Measurements from ENCODE around the gene CD209. TPM values are rescaled to one million over a fixed set of nuclear protein-coding genes. Genes with fewer than 3 reads are reported as not detected.

Gene CD209
- polyA plus RNA-seq, 3 donors: 1.1 to 2.1 (median 1.8) TPM

DNA sequence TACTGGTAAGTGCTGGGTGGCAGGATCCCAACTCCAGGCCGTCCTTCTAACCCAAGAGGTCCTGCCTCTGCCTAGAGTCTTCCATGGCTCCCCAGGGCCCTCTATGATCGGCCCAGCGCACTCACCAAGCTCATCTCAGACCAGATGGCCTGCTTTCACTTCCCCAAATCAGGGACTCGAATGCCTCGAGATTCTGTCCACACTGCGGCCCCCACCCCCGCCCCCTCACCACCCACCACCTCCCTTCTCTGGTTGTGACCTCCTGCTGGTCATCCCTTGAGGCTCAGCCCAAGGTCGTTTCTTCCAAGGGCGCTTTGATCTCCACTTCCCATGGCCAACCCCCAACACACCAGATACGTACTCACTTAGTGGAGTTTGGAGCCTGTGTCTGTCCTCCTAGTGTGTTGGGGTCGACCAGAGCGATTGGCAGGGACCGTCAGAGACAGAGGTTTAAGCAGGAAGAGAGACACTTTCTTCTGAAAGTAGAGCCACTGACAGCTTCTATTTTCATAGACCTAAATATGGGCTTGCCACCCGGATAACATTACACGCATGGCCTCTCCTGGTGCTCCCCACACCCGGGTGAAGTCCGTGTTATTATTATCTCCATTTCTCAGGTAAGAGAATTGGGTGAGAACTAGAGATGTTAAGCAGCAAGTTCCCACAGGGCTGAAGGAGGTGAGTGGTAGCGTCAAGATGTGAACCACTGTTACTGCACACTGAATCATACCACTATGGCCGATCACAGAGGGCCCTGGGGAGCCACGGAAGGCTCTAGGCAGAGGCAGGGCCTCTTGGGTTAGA, 45.5 kb downstream of the CD209 start, which contains the start of gene FCER2:
Gene FCER2 (minus strand): TSS at position 478 of the 804 bp plus-strand sequence. CDS start 2,371 bp downstream, outside the sequence.
- peaks cover 78% of the 10 kb centered on the region for H3K4me1 Mint-ChIP-seq
- H4K20me1 ChIP-seq (ENCODE audit: insufficient read depth, low read length): no peaks in the 10 kb centered on the region
- 29% methylated on average over 6 of the region's 20 CpGs for WGBS (ENCODE audit: insufficient coverage)
- no peak within 1 kb of the TSS for H2AFZ ChIP-seq (ENCODE audit: insufficient read depth, low read depth, low read length, poor library complexity, severe bottlenecking)
- no peak within 1 kb of the TSS for H3K4me2 ChIP-seq (replicated peaks; ENCODE audit: extremely low read depth, low read length, poor library complexity, severe bottlenecking)
- H3K27ac ChIP-seq (ENCODE audit: low read depth in 1 of 2, low read length in 2 of 2): peak within 1 kb of the TSS; percentile 64 to 67
- no peak within 1 kb of the TSS for H3K4me3 Mint-ChIP-seq
- intact Hi-C loops (cut with micrococcal nuclease): loop anchor here in 1 of 2 donors (5.0 kb wide), 1 partner anchor 50 kb away; no protein-coding TSS in a partner anchor
- H3K79me2 ChIP-seq (ENCODE audit: insufficient read depth, low read length): no peaks in the 10 kb centered on the region
- H3K9me3 Mint-ChIP-seq: no peaks in the 10 kb centered on the region
- H3K4me3 ChIP-seq (replicated peaks in 1 of 3; ENCODE audit: low read depth in 2 of 3, low read length in 3 of 3): no peak within 1 kb of the TSS
- H3K27me3 Mint-ChIP-seq (ENCODE audit: low read depth in 3 of 3): peaks cover 3 to 9% (median 6%) of the 10 kb centered on the region in 3 donors
- peak within 1 kb of the TSS; percentile 80 to 99 (median 91) for H3K27ac Mint-ChIP-seq
- DNase-seq: peak; percentile 70 to 77 (median 77)
- no peaks in the 10 kb centered on the region for H3K27me3 ChIP-seq (ENCODE audit: control insufficient read depth in 2 of 2, insufficient read depth in 2 of 2, low read length in 2 of 2)
- H3K36me3 Mint-ChIP-seq: peaks cover 0 to 5% of the 10 kb centered on the region in 2 donors
- H3K9me3 ChIP-seq (replicated peaks in 1 of 2; ENCODE audit: control insufficient read depth in 1 of 2, insufficient read depth in 1 of 2, low read length in 2 of 2): no peaks in the 10 kb centered on the region
- H3K4me1 ChIP-seq (ENCODE audit: control insufficient read depth in 1 of 2, insufficient read depth in 2 of 2, low read length in 2 of 2): peaks cover 76 to 78% of the 10 kb centered on the region in 2 donors
- no peak within 1 kb of the TSS for H3K9ac ChIP-seq (ENCODE audit: insufficient read depth, low read length, poor library complexity, severe bottlenecking)
- TF ChIP-seq, protein P1, sequence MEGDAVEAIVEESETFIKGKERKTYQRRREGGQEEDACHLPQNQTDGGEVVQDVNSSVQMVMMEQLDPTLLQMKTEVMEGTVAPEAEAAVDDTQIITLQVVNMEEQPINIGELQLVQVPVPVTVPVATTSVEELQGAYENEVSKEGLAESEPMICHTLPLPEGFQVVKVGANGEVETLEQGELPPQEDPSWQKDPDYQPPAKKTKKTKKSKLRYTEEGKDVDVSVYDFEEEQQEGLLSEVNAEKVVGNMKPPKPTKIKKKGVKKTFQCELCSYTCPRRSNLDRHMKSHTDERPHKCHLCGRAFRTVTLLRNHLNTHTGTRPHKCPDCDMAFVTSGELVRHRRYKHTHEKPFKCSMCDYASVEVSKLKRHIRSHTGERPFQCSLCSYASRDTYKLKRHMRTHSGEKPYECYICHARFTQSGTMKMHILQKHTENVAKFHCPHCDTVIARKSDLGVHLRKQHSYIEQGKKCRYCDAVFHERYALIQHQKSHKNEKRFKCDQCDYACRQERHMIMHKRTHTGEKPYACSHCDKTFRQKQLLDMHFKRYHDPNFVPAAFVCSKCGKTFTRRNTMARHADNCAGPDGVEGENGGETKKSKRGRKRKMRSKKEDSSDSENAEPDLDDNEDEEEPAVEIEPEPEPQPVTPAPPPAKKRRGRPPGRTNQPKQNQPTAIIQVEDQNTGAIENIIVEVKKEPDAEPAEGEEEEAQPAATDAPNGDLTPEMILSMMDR (IDR thresholded peaks at IDR 0.05): no peak
- no peaks in the 10 kb centered on the region for H3K36me3 ChIP-seq (replicated peaks in 1 of 2; ENCODE audit: control insufficient read depth in 1 of 2, insufficient read depth in 2 of 2, low read length in 2 of 2)

DNA sequence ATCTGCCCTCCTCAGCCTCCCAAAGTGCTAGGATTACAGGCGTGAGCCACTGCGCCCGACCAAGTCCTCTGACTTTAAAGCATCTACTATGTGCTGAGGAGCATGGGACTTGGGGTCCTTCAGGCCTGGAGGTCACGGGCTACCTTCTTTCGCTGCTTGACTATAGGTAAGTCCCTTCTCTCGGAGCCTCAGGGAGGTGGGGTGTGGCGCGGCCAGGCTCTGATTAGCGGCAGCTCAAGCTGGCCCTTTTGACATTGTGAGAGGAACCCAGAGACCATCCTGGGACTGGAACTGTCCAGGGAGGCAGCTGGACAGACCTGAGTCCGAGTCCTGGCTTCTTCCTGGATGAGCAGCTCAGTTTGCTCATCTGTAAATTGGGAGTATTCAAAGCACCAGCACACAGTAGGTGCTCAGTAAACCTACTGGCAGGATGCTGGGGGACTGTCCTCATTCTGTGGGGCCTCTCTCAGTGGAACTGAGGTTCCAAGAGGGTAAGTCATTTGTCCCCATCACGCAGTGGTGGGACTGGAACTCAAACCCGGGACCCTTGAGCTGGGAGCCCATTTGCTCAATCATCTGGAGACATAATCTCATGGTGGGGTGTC, 46.2 kb downstream of the CD209 start:
- Histone ChIP-seq H4K20me1 (ENCODE audit: insufficient read depth, low read length) (no peaks in the 10 kb centered on the region), H2AFZ (ENCODE audit: insufficient read depth, low read depth, low read length, poor library complexity, severe bottlenecking) (no peak overlapping the region), H3K4me3 (replicated peaks in 1 of 3; ENCODE audit: low read depth in 2 of 3, low read length in 3 of 3) (no peak overlapping the region), H3K9me3 (replicated peaks in 1 of 2; ENCODE audit: control insufficient read depth in 1 of 2, insufficient read depth in 1 of 2, low read length in 2 of 2) (no peaks in the 10 kb centered on the region), H3K9ac (ENCODE audit: insufficient read depth, low read length, poor library complexity, severe bottlenecking) (no peak overlapping the region), H3K4me1 (ENCODE audit: control insufficient read depth in 1 of 2, insufficient read depth in 2 of 2, low read length in 2 of 2) (peaks cover 68 to 71% of the 10 kb centered on the region in 2 donors), H3K36me3 (replicated peaks in 1 of 2; ENCODE audit: control insufficient read depth in 1 of 2, insufficient read depth in 2 of 2, low read length in 2 of 2) (no peaks in the 10 kb centered on the region), H3K27ac (ENCODE audit: low read depth in 1 of 2, low read length in 2 of 2) (peak overlapping the region in 1 of 2 donors; percentile 23), H3K79me2 (ENCODE audit: insufficient read depth, low read length) (no peaks in the 10 kb centered on the region), H3K4me2 (replicated peaks; ENCODE audit: extremely low read depth, low read length, poor library complexity, severe bottlenecking) (no peak overlapping the region), H3K27me3 (ENCODE audit: control insufficient read depth in 2 of 2, insufficient read depth in 2 of 2, low read length in 2 of 2) (no peaks in the 10 kb centered on the region)
- Mint-ChIP-seq H3K36me3 (peaks cover 0 to 2% of the 10 kb centered on the region in 2 donors), H3K27ac (peak overlapping the region in 6 of 7 donors; percentile 11 to 99 (median 92)), H3K4me3 (no peak overlapping the region), H3K27me3 (ENCODE audit: low read depth in 3 of 3) (peaks cover 4 to 10% (median 4%) of the 10 kb centered on the region in 3 donors), H3K9me3 (no peaks in the 10 kb centered on the region), H3K4me1 (peaks cover 71% of the 10 kb centered on the region)
- DNase-seq: no peak
- intact Hi-C loops (cut with micrococcal nuclease): loop anchor here in 1 of 2 donors (5.0 kb wide), 1 partner anchor 51 kb away; no protein-coding TSS in a partner anchor
- 99% methylated on average over 11 of the region's 12 CpGs for WGBS (ENCODE audit: insufficient coverage)
- TF ChIP-seq, protein P1 (IDR thresholded peaks at IDR 0.05): no peak

All from CD14-positive monocyte (primary cell).